GM06990 (cell line): Measurements from ENCODE around the gene LRIT2.

Experiments
- DNase-seq: peaks from one replicate; pipeline ENCODE4 v3.0.0-alpha.2; 2011; ENCODE audit not compliant: insufficient read length; ENCODE audit errors: extremely low read depth
- H3K27me3 ChIP-seq: replicated peaks from 2 replicates; pipeline ENCODE4 v1.6.0; 2011; ENCODE audit warnings: low read length; ENCODE audit not compliant: control insufficient read depth, insufficient read depth
- H3K36me3 ChIP-seq: 2 replicates; pipeline ENCODE4 v1.5.1; 2011; ENCODE audit warnings: low read length; ENCODE audit not compliant: control insufficient read depth, insufficient read depth
- H3K4me3 ChIP-seq: replicated peaks from 2 replicates; pipeline ENCODE4 v1.5.1; 2011; ENCODE audit warnings: low read depth, mild to moderate bottlenecking, control low read depth, low read length
- TF ChIP-seq, protein P1 (sequence below): IDR thresholded peaks from 2 replicates; pipeline ENCODE4 v1.5.1; 2011; ENCODE audit warnings: low read length, control low read depth, mild to moderate bottlenecking, inconsistent platforms; ENCODE audit not compliant: insufficient read depth, poor library complexity, severe bottlenecking

The LRIT2 gene

DNA sequence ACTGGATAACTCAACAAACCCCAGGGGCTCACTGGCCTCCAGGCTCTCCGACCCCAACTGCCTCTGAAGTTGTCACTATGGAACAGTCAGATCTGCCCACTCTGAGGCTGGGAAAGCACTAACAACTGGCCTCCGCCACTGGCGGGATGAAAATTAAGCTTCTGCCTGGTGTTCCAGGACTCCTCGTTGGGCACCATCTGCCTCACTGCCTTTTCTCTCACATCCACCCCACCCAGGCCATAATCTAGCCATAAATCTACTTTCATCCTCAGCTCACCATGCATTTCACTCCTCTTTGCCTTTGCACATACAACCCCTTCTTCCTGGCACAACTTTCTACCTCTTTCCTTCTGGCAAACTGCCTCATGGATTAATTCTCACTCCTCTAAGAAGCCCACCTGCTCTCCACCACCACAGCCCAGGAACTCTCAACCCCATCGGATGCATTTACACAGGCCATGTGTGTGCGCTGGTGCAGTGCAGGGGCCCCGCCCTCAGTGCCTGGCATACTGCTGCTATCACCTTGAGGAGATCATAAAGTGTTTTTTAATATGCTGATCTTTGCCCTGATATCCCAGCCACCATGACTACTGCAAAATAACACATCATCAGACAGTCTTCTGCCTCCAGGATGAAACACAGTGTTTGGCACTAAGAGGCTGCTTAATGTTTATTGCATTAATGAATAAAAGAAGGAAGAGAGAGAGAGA lies 27.0 kb downstream of the LRIT2 start:
- H3K27me3 ChIP-seq: peaks cover 16% of the 10 kb centered on the region
- no peak for DNase-seq

DNA sequence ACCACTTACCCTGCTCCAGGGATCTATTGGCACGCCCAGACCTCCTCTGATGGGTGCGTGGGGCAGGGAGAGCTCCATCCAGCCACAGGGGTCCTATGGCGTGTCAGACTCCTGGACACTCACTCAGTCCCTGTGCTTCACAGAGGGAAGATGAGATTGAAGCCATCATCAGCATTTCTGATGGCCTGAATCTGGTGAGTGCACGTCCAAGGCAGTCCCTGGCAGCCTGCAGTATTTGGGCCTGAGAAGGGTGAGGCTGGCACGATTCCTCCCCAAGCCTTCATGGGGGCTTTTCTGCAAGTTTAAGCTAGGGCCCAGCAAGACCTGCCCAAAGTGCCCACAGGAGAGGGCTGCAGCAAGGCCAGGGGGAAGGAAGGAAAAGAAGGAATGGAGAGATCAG lies 27.7 kb downstream of the LRIT2 start:
- H3K27me3 ChIP-seq: peaks cover 16% of the 10 kb centered on the region
- no peaks in the 10 kb centered on the region for H3K36me3 ChIP-seq
- no peak for DNase-seq
- H3K4me3 ChIP-seq: no peak overlapping the region
- TF ChIP-seq, protein P1, sequence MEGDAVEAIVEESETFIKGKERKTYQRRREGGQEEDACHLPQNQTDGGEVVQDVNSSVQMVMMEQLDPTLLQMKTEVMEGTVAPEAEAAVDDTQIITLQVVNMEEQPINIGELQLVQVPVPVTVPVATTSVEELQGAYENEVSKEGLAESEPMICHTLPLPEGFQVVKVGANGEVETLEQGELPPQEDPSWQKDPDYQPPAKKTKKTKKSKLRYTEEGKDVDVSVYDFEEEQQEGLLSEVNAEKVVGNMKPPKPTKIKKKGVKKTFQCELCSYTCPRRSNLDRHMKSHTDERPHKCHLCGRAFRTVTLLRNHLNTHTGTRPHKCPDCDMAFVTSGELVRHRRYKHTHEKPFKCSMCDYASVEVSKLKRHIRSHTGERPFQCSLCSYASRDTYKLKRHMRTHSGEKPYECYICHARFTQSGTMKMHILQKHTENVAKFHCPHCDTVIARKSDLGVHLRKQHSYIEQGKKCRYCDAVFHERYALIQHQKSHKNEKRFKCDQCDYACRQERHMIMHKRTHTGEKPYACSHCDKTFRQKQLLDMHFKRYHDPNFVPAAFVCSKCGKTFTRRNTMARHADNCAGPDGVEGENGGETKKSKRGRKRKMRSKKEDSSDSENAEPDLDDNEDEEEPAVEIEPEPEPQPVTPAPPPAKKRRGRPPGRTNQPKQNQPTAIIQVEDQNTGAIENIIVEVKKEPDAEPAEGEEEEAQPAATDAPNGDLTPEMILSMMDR: no peak

More for the DNA sequence above, 27.0 kb downstream of the LRIT2 start:
- Histone ChIP-seq H3K36me3 (no peaks in the 10 kb centered on the region), H3K4me3 (no peak overlapping the region)
- TF ChIP-seq, protein P1: no peak

DNA sequence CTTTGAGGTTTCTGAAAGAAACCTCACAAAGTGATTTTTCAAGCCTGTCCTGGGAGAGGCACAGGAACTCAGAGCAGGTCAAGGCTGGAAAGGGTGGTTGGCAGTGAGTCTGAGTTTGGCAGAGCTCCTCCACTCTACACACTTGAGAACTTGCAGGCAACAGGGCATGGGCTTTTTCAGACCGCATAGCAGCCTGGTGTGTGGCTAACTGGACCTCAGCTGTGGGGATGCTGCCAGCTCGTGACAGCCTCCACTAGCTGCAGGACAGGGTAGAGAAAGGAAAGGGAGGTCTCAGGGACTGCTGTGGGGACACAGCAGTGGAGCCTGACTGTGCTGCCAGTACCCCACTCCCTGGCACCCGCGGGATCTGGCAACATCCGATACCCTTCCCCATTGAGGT lies 28.4 kb downstream of the LRIT2 start:
- TF ChIP-seq, protein P1: no peak
- DNase-seq: no peak
- Histone ChIP-seq H3K27me3 (peaks cover 16% of the 10 kb centered on the region), H3K36me3 (no peaks in the 10 kb centered on the region), H3K4me3 (no peak overlapping the region)

DNA sequence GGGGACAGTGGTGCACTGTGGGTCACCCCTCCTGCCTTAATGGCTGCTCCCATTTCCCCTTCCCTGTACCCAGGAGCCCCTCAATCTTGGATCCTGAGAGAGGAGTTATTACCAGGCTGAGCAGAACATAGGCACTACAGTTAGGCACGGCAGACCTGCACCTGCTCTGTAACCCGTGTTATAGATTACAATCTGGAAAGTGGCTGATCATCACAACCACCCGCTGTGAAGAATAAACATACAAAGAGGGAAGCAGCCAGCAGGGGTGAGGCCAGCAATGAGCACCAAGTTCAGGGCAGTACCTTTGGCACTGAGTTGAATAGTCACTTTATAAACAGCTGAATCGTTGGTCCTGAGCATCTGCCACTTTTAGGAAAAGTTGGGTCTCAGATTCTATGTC lies 29.3 kb downstream of the LRIT2 start:
- H3K36me3 ChIP-seq: no peaks in the 10 kb centered on the region
- TF ChIP-seq, protein P1: no peak
- no peak for DNase-seq
- peaks cover 16% of the 10 kb centered on the region for H3K27me3 ChIP-seq
- H3K4me3 ChIP-seq: no peak overlapping the region

DNA sequence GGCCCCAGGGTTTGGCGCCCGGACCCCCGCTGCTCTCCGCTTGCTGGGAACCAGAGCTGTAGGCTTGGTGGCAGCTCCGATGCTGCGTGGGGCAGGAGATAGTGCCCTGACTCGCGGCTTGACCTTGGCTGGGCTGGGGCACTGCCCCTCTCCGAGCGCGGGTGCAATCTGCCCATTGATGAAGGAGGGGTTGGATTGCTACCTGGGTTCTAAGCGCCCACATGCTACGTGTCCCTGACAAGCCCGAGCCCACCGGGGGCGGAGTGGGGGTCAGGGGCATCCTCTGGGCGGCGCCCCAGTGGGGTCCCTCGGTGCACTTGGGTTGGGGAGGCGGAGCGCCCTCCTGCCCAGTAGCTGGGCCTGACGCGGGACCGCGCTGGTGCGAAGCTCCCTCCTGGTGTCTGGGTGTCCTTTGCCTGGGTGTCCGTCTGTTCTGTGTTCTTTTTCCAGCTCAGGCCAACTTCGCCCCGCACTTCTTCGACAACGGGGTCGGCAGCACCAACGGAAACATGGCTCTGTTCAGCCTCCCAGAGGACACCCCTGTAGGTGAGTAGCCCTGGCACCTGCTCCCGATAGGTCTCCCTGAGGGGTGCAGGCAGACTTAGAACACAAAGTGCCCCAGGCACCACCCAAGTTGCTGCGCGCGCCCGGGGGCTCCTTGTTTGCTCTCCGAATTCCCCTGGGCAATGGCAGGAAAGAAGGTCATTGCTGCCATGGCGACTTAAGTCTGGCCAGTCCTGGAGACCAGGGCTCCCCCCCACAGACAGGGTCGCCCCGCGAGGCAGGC lies 30.1 kb downstream of the LRIT2 start:
- TF ChIP-seq, protein P1: no peak
- DNase-seq: no peak
- Histone ChIP-seq H3K36me3 (no peaks in the 10 kb centered on the region), H3K27me3 (peaks cover 16% of the 10 kb centered on the region), H3K4me3 (peak overlapping the region; percentile 52; the same call in 1 of the 2 replicates)
